ENCODE measurements around the gene EBPL.

The EBPL gene

GRCh38 chr13:49669735-49670309, 21.5 kb downstream of the EBPL start (continued):
- TF ChIP-seq ZNF513 (tag by site-specific recombination; IDR thresholded peaks at IDR 0.05) (no peak), WT1 (tag by site-specific recombination; IDR thresholded peaks at IDR 0.05) (no peak), IKZF3 (tag by site-specific recombination; IDR thresholded peaks at IDR 0.05) (peak; percentile 95)

- CTCF ChIA-PET, result interaction anchor here (0.6 to 1.0 kb wide), 2 partner anchors 98 to 181 kb away, joined by 3 read pairs; no protein-coding TSS in a partner anchor
- Histone ChIP-seq H3K36me3 (ENCODE audit: control insufficient read depth in 2 of 2, insufficient read depth in 1 of 2, low read length in 2 of 2) (peaks cover 0 to 18% of the 10 kb centered on the region in 2 experiments; a peak in 2 of 3 replicates), H3K9me3 (ENCODE audit: control insufficient read depth, insufficient read depth, low read depth, low read length) (no peaks in the 10 kb centered on the region), H3K4me3 (ENCODE audit: low read depth, low read length) (no peak overlapping the region), H3K4me1 (ENCODE audit: control insufficient read depth, insufficient read depth, low read length) (no peaks in the 10 kb centered on the region; the same call in 1 of the 2 replicates), H3K27ac (ENCODE audit: extremely low read depth, low read depth, low read length) (no peak overlapping the region)
- TF ChIP-seq ZNF660 (tag by site-specific recombination; IDR thresholded peaks at IDR 0.05), result no peak
- POLR2A ChIA-PET, result no interaction called here
These were observed 23.5 kb downstream of the EBPL start for GRCh38 chr13:49667773-49668172.

DNA sequence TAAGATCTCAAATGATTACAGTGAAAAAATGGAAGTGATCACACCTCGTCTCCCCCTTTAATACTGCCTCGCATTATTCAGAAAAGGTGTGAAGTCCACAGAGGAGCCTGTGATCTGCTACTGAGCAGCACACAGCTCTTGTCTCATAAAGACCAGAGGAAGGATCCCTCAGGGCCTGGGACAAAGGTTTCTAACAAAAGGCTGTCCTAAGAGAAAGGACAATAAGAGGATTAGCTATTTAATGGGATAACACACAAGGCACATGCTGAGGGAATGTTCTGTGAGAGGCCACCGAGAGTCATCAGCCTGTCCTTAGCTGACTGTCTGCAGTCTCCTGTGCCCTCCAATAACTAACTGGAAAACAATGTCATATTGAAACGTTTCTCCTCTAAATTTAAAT, 26.7 kb downstream of the EBPL start:
- H3K36me3 ChIP-seq (ENCODE audit: control insufficient read depth in 2 of 2, insufficient read depth in 1 of 2, low read length in 2 of 2), result peaks cover 0 to 30% of the 10 kb centered on the region in 2 experiments; a peak in 2 of 3 replicates
- TF ChIP-seq ZNF350 (tag by site-specific recombination; IDR thresholded peaks at IDR 0.05) (no peak), WT1 (tag by site-specific recombination; IDR thresholded peaks at IDR 0.05) (no peak), ZNF658 (tag by site-specific recombination; IDR thresholded peaks at IDR 0.05) (no peak), ZBTB7A (tag by site-specific recombination; IDR thresholded peaks at IDR 0.05; ENCODE audit: low read depth) (no peak)
- no peaks in the 10 kb centered on the region for H3K4me1 ChIP-seq (ENCODE audit: control insufficient read depth, insufficient read depth, low read length)
- CTCF ChIA-PET, result no interaction called here
- no peak overlapping the region for H3K27ac ChIP-seq (ENCODE audit: extremely low read depth, low read depth, low read length)
- POLR2A ChIA-PET, result no interaction called here
- no peak overlapping the region for H3K4me3 ChIP-seq (ENCODE audit: low read depth, low read length)
- H3K9me3 ChIP-seq (ENCODE audit: control insufficient read depth, insufficient read depth, low read depth, low read length), result no peaks in the 10 kb centered on the region

DNA sequence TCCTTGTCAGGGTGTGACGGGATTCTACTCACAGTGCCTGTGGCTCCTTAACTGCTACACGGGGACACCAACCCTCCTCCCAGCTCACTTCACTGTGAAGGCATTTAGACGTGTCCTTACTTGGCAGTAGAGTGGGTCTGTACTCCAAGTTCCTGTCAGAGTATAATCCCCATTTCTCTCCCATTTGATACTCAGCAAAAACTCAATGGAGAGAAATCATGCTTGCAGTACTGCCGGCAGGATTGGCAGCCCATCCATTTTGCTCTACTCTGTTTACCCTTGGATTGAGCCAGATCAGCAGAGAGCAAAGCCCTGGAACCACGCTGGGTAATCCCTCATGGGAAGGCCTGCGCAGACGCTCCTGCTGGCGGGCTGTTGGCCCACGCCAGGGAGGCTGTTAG, 34.0 kb downstream of the EBPL start:
- peaks cover 0 to 12% of the 10 kb centered on the region in 2 experiments; a peak in 2 of 3 replicates for H3K36me3 ChIP-seq (ENCODE audit: control insufficient read depth in 2 of 2, insufficient read depth in 1 of 2, low read length in 2 of 2)
- no peaks in the 10 kb centered on the region for H3K9me3 ChIP-seq (ENCODE audit: control insufficient read depth, insufficient read depth, low read depth, low read length)
- TF ChIP-seq ZXDB (tag by site-specific recombination; IDR thresholded peaks at IDR 0.05) (no peak), ZNF513 (tag by site-specific recombination; IDR thresholded peaks at IDR 0.05) (no peak), ZNF18 (tag by site-specific recombination; IDR thresholded peaks at IDR 0.05) (no peak), ZNF214 (tag by site-specific recombination; IDR thresholded peaks at IDR 0.05; ENCODE audit: borderline replicate concordance) (no peak), ZNF155 (tag by site-specific recombination; IDR thresholded peaks at IDR 0.05) (no peak)
- no peaks in the 10 kb centered on the region for H3K4me1 ChIP-seq (ENCODE audit: control insufficient read depth, insufficient read depth, low read length)
- H3K4me3 ChIP-seq (ENCODE audit: low read depth, low read length), result no peak overlapping the region
- H3K27ac ChIP-seq (ENCODE audit: extremely low read depth, low read depth, low read length), result no peak overlapping the region
- CTCF ChIA-PET, result no interaction called here
- POLR2A ChIA-PET, result no interaction called here

DNA sequence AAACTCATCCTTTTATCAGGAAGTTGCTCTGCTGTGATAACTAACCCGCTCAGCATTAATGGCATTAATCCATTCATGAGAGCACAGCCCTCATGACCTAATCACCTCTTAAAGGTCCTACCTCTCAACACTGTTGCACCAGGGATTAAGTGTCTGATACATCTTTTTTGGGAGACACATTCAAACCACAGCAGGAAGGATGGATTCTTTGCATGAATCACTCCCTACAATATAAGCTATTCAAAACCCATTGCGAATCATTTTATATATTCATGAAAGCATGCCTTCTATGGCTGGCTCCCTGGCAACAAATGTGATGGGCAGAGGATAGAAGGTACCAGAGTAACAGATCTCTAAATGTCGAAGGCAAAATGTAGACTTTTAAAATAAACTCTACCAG, 35.4 kb downstream of the EBPL start:
- ChIA-PET CTCF (no interaction called here), POLR2A (no interaction called here)
- Histone ChIP-seq H3K4me1 (ENCODE audit: control insufficient read depth, insufficient read depth, low read length) (no peaks in the 10 kb centered on the region), H3K9me3 (ENCODE audit: control insufficient read depth, insufficient read depth, low read depth, low read length) (no peaks in the 10 kb centered on the region), H3K27ac (ENCODE audit: extremely low read depth, low read depth, low read length) (no peak overlapping the region), H3K36me3 (ENCODE audit: control insufficient read depth in 2 of 2, insufficient read depth in 1 of 2, low read length in 2 of 2) (peaks cover 0 to 5% of the 10 kb centered on the region in 2 experiments; a peak in 1 of 3 replicates), H3K4me3 (ENCODE audit: low read depth, low read length) (no peak overlapping the region)
- TF ChIP-seq ZNF2 (tag by site-specific recombination; IDR thresholded peaks at IDR 0.05), result no peak
- TF ChIP-seq, protein P1, sequence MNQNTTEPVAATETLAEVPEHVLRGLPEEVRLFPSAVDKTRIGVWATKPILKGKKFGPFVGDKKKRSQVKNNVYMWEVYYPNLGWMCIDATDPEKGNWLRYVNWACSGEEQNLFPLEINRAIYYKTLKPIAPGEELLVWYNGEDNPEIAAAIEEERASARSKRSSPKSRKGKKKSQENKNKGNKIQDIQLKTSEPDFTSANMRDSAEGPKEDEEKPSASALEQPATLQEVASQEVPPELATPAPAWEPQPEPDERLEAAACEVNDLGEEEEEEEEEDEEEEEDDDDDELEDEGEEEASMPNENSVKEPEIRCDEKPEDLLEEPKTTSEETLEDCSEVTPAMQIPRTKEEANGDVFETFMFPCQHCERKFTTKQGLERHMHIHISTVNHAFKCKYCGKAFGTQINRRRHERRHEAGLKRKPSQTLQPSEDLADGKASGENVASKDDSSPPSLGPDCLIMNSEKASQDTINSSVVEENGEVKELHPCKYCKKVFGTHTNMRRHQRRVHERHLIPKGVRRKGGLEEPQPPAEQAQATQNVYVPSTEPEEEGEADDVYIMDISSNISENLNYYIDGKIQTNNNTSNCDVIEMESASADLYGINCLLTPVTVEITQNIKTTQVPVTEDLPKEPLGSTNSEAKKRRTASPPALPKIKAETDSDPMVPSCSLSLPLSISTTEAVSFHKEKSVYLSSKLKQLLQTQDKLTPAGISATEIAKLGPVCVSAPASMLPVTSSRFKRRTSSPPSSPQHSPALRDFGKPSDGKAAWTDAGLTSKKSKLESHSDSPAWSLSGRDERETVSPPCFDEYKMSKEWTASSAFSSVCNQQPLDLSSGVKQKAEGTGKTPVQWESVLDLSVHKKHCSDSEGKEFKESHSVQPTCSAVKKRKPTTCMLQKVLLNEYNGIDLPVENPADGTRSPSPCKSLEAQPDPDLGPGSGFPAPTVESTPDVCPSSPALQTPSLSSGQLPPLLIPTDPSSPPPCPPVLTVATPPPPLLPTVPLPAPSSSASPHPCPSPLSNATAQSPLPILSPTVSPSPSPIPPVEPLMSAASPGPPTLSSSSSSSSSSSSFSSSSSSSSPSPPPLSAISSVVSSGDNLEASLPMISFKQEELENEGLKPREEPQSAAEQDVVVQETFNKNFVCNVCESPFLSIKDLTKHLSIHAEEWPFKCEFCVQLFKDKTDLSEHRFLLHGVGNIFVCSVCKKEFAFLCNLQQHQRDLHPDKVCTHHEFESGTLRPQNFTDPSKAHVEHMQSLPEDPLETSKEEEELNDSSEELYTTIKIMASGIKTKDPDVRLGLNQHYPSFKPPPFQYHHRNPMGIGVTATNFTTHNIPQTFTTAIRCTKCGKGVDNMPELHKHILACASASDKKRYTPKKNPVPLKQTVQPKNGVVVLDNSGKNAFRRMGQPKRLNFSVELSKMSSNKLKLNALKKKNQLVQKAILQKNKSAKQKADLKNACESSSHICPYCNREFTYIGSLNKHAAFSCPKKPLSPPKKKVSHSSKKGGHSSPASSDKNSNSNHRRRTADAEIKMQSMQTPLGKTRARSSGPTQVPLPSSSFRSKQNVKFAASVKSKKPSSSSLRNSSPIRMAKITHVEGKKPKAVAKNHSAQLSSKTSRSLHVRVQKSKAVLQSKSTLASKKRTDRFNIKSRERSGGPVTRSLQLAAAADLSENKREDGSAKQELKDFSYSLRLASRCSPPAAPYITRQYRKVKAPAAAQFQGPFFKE (tag by site-specific recombination; IDR thresholded peaks at IDR 0.05; ENCODE audit: borderline replicate concordance), result no peak
